ENCODE measurements around the gene FLT1. TPM values are rescaled to one million over a fixed set of nuclear protein-coding genes. Genes with fewer than 3 reads are reported as not detected.

Gene FLT1
- total and polyA plus RNA-seq, 2 of the 13 experiments (the other 11 are each of a cell fraction or from before 2014, with no cell fraction given), result 0.02 TPM; not detected in 1

DNA sequence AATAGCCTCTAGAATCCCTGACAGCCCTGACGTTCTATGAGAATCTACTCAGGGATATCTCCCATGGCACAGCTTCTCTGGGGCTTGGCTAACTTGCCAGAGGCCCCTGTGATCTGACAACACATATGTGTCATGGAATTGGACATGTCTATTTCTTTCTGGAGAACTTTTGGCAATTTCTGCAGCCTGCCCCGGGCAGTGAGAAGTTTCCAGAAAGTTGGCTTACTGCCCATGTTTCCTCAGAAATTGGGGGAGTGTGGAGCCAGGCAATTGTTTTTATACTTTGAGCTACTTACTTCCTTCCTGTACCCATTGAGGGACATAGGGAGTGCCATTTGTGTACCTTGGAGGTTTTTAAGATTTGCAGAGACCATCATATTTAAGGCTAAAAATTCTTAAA is 98.9 kb downstream of the FLT1 start:
- ChIA-PET POLR2A (no interaction called here), CTCF (ENCODE audit: low intra/inter-chr PET ratio, low total read pairs) (no interaction called here)
- intact Hi-C loops (cut with micrococcal nuclease; ENCODE audit: unreplicated experiment) (no loop called here), in situ Hi-C loops (cut with HindIII; ENCODE audit: extremely low pct_ligation_motif_present, low pct_unique_long_range_greater_than_20kb) (no loop called here)
- H3K9ac ChIP-seq (ENCODE audit: insufficient read depth, low read depth, low read length), result no peak overlapping the region
- whole genome bisulfite sequencing (ENCODE audit: low lambda C conversion rate), result 0% methylated on average over 2 of the region's 2 CpGs
- no peaks in the 10 kb centered on the region for H3K36me3 ChIP-seq (replicated peaks in 1 of 2; ENCODE audit: control insufficient read depth in 1 of 2, insufficient read depth in 2 of 2, low read length in 2 of 2)
- 0 out of 2 replicates have a peak, but pooled peaks cover 6% of the 10 kb centered on the region for H3K4me1 ChIP-seq (ENCODE audit: insufficient read depth, low read length)
- FAIRE-seq, result no peak
- DNase-seq (ENCODE audit: low spot score), result no peak
- BruUV-seq (replicated peaks), result no TSS peak
- no peaks in the 10 kb centered on the region for H4K20me1 ChIP-seq (ENCODE audit: insufficient read depth, low read length)
- ATAC-seq, result no peak
- no peak overlapping the region for H2AFZ ChIP-seq (ENCODE audit: low read length)
- no peak overlapping the region for H3K4me3 ChIP-seq (replicated peaks in 1 of 3; ENCODE audit: insufficient read depth in 1 of 3, low read depth in 2 of 3, low read length in 3 of 3)
- no peaks in the 10 kb centered on the region for H3K79me2 ChIP-seq (ENCODE audit: insufficient read depth, low read length)
- H3K9me3 ChIP-seq (ENCODE audit: low read length), result no peaks in the 10 kb centered on the region
- TF ChIP-seq CENPX (CRISPR knock-in tag; IDR thresholded peaks at IDR 0.05) (no peak), KLF6 (CRISPR knock-in tag; IDR thresholded peaks at IDR 0.05) (no peak), TBX2 (CRISPR knock-in tag; IDR thresholded peaks at IDR 0.05; ENCODE audit: borderline replicate concordance) (no peak), ZSCAN31 (CRISPR knock-in tag; IDR thresholded peaks at IDR 0.05; ENCODE audit: low read depth) (no peak), TCF7L2 (IDR thresholded peaks at IDR 0.05; ENCODE audit: low read depth, low read length) (no peak), SSRP1 (CRISPR knock-in tag; IDR thresholded peaks at IDR 0.05) (no peak), SMAD1 (CRISPR knock-in tag; IDR thresholded peaks at IDR 0.05; ENCODE audit: borderline replicate concordance, low read depth) (no peak), SNAI1 (CRISPR knock-in tag; IDR thresholded peaks at IDR 0.05; ENCODE audit: borderline replicate concordance) (no peak)
- no peak overlapping the region for H3K4me2 ChIP-seq (ENCODE audit: low read depth, low read length)
- H3K27me3 ChIP-seq (ENCODE audit: control insufficient read depth in 1 of 2, insufficient read depth in 2 of 2, low read length in 2 of 2), result no peaks in the 10 kb centered on the region; a peak in 1 of 5 replicates
- no peak overlapping the region for H3K27ac ChIP-seq (ENCODE audit: extremely low read length, insufficient read depth, low read length)

GRCh38 chr13:28394422-28394821 is 100.5 kb downstream of the FLT1 start:
- H3K27ac ChIP-seq (ENCODE audit: extremely low read length, insufficient read depth, low read length), result no peak overlapping the region
- no peak overlapping the region for H2AFZ ChIP-seq (ENCODE audit: low read length)
- no peak overlapping the region for H3K9ac ChIP-seq (ENCODE audit: insufficient read depth, low read depth, low read length)
- H3K4me1 ChIP-seq (ENCODE audit: insufficient read depth, low read length), result 0 out of 2 replicates have a peak, but pooled peaks cover 6% of the 10 kb centered on the region
- intact Hi-C loops (cut with micrococcal nuclease; ENCODE audit: unreplicated experiment), result no loop called here
- H3K79me2 ChIP-seq (ENCODE audit: insufficient read depth, low read length), result no peaks in the 10 kb centered on the region
- no peak for FAIRE-seq
- no peak overlapping the region for H3K4me3 ChIP-seq (replicated peaks in 1 of 3; ENCODE audit: insufficient read depth in 1 of 3, low read depth in 2 of 3, low read length in 3 of 3)
- in situ Hi-C loops (cut with HindIII; ENCODE audit: extremely low pct_ligation_motif_present, low pct_unique_long_range_greater_than_20kb), result no loop called here
- no peak for DNase-seq (ENCODE audit: low spot score)
- no peaks in the 10 kb centered on the region for H3K9me3 ChIP-seq (ENCODE audit: low read length)
- no peaks in the 10 kb centered on the region for H3K36me3 ChIP-seq (replicated peaks in 1 of 2; ENCODE audit: control insufficient read depth in 1 of 2, insufficient read depth in 2 of 2, low read length in 2 of 2)
- 69% methylated on average over 4 of the region's 4 CpGs for WGBS (ENCODE audit: low lambda C conversion rate)
- no peak for ATAC-seq
- CTCF ChIA-PET (ENCODE audit: low intra/inter-chr PET ratio, low total read pairs), result no interaction called here
- POLR2A ChIA-PET, result no interaction called here
- no peaks in the 10 kb centered on the region; a peak in 1 of 5 replicates for H3K27me3 ChIP-seq (ENCODE audit: control insufficient read depth in 1 of 2, insufficient read depth in 2 of 2, low read length in 2 of 2)
- no peaks in the 10 kb centered on the region for H4K20me1 ChIP-seq (ENCODE audit: insufficient read depth, low read length)
- H3K4me2 ChIP-seq (ENCODE audit: low read depth, low read length), result no peak overlapping the region
- no TSS peak for BruUV-seq (replicated peaks)
- TF ChIP-seq ZSCAN20 (CRISPR knock-in tag; IDR thresholded peaks at IDR 0.05; ENCODE audit: borderline replicate concordance) (no peak), MXD1 (CRISPR knock-in tag; IDR thresholded peaks at IDR 0.05) (no peak), ATRX (CRISPR knock-in tag; IDR thresholded peaks at IDR 0.05; ENCODE audit: borderline replicate concordance) (no peak), ZIK1 (CRISPR knock-in tag; IDR thresholded peaks at IDR 0.05; ENCODE audit: borderline replicate concordance, low read depth) (no peak), MIER2 (CRISPR knock-in tag; IDR thresholded peaks at IDR 0.05) (no peak), BRF2 (CRISPR knock-in tag; IDR thresholded peaks at IDR 0.05) (no peak), HNRNPH1 (optimal IDR thresholded peaks at IDR 0.05; ENCODE audit: low read depth, low read length) (no peak), ELF1 (CRISPR knock-in tag; IDR thresholded peaks at IDR 0.05) (no peak), ZNF101 (CRISPR knock-in tag; IDR thresholded peaks at IDR 0.05; ENCODE audit: borderline replicate concordance, low read depth) (no peak), ZNF33A (CRISPR knock-in tag; IDR thresholded peaks at IDR 0.05; ENCODE audit: borderline replicate concordance) (no peak)
